Vagina (tissue), 2 donors: ENCODE results near the gene HECTD3. TPM values are rescaled to one million over a fixed set of nuclear protein-coding genes. Genes with fewer than 3 reads are reported as not detected.
"Not testable (repeated sequence)": the region's sequence is repeated elsewhere in the genome, so short reads cannot be mapped to it uniquely, and the experiment has no call there.

Experiments used
- DNase-seq, 2 donors: peaks; one replicate each; pipeline ENCODE4 v3.0.0-alpha.2; 2017; ENCODE audit errors: extremely low spot score in 2 of 2
- H3K27ac ChIP-seq: fragments of 200-600 bp; sonication (generic); one replicate; pipeline ENCODE4 v1.5.1; 2019
- H3K27me3 ChIP-seq: fragments of 200-600 bp; sonication (generic); one replicate; pipeline ENCODE4 v1.5.1; 2019
- H3K36me3 ChIP-seq, 2 donors: fragments of 200-600 bp; sonication (generic); one replicate each; pipeline ENCODE4 v1.5.1; 2017 to 2019
- H3K4me1 ChIP-seq: fragments of 200-600 bp; sonication (generic); one replicate; pipeline ENCODE4 v1.5.1; 2019
- H3K4me3 ChIP-seq, 2 donors: fragments of 200-600 bp; sonication (generic); 1 replicate in 1 of 2; 2 replicates in 1 of 2; pipeline ENCODE4 v1.5.1; 2016 to 2019
- H3K9me3 ChIP-seq: fragments of 200-600 bp; sonication (generic); one replicate; pipeline ENCODE4 v1.5.1; 2019
- POLR2A ChIP-seq, 2 donors: fragments of 450-650 bp; IDR thresholded peaks; one replicate each; pipeline ENCODE4 v1.6.1; 2017; ENCODE audit warnings: antibody characterized with exemption in 2 of 2, mild to moderate bottlenecking in 2 of 2, moderate library complexity in 2 of 2
- POLR2AphosphoS5 ChIP-seq, 2 donors: sonication (generic); formaldehyde crosslinking; IDR thresholded peaks; one replicate each; pipeline ENCODE4 v1.9.0; 2017; ENCODE audit warnings: antibody characterized with exemption in 2 of 2, mild to moderate bottlenecking in 2 of 2, low read depth in 1 of 2; ENCODE audit not compliant: insufficient read depth in 1 of 2
- intact Hi-C: fragments of 100-400 bp; cut with DNase I; formaldehyde crosslinking; loops from one replicate; pipeline ENCODE4 v1.15.1; 2023
- total RNA-seq: library from RNA; depleted of rRNA; stranded (reverse); fragments of >200 nt; gene quantifications from one replicate; pipeline ENCODE4 v1.2.3, GENCODE V29; 2016
- TF ChIP-seq, protein P1 (sequence below), 3 experiments: fragments of 450-650 bp in 2 of 3; fragments of 200-600 bp in 1 of 3; sonication (generic) in 1 of 3; IDR thresholded peaks; one replicate each; pipeline ENCODE4 v1.5.1; 2017 to 2019; ENCODE audit warnings: antibody characterized with exemption in 3 of 3, mild to moderate bottlenecking in 2 of 3, moderate library complexity in 2 of 3

Gene HECTD3
- total RNA-seq, 1 donor from 2014 or later, result 29.7 TPM

DNA sequence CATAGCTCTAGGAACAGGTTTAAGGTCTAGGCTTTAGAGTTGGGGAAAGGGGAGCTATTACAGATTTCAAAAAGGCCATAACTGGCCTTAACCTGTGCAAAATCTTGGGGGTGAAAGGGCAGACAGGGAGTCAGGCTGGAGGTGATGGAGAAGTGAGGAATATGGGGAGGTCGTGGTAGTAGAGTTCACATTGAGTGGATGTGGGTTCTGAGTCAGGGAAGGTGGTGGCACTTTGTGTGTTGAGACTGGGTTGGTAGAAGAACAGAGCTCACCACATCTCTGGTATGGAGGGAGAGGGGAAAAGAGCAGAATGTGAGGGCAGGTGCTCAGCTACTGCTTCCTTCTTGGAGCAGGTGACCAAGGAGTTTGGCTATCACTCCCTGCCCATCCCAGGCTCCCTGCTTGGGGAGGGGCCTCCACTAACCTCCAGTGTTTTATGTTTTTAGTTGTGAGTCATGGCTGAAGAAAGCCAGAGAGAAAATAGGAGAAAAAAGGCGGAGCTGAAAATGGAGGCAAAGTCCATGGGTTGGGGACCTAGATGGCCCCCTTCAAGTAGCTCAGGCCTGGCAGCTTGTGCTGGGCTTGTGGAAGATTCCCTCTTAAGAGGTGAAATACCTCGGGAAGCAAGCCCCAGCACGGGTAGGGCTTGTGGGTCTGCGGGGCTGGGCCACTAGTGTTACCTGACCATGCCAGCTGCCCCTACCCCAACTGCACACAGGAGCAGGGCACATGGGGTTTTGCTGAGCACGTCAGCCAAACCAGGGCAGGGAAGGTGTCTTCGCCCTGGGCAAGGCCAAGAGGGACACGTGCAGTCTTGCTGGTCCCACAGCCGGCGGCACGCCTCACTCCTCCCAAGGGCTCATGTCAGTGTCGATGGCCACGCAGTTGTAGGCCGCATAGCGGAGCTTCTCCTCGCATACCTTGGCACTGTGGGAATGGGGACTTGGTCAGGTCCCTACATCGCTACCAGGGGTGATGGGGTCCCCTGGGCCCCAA is 8.2 kb downstream of the HECTD3 start:
- no peak for TF ChIP-seq POLR2A (IDR thresholded peaks at IDR 0.05)
- TF ChIP-seq, protein P1, sequence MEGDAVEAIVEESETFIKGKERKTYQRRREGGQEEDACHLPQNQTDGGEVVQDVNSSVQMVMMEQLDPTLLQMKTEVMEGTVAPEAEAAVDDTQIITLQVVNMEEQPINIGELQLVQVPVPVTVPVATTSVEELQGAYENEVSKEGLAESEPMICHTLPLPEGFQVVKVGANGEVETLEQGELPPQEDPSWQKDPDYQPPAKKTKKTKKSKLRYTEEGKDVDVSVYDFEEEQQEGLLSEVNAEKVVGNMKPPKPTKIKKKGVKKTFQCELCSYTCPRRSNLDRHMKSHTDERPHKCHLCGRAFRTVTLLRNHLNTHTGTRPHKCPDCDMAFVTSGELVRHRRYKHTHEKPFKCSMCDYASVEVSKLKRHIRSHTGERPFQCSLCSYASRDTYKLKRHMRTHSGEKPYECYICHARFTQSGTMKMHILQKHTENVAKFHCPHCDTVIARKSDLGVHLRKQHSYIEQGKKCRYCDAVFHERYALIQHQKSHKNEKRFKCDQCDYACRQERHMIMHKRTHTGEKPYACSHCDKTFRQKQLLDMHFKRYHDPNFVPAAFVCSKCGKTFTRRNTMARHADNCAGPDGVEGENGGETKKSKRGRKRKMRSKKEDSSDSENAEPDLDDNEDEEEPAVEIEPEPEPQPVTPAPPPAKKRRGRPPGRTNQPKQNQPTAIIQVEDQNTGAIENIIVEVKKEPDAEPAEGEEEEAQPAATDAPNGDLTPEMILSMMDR (IDR thresholded peaks at IDR 0.05), result no peak
- TF ChIP-seq POLR2AphosphoS5 (IDR thresholded peaks at IDR 0.05; ENCODE audit: insufficient read depth in 1 of 2, low read depth in 1 of 2), result no peak
- Histone ChIP-seq H3K27ac (no peak overlapping the region), H3K4me1 (no peaks in the 10 kb centered on the region), H3K9me3 (no peaks in the 10 kb centered on the region), H3K4me3 (no peak overlapping the region), H3K36me3 (peaks cover 0 to 49% of the 10 kb centered on the region in 2 donors), H3K27me3 (no peaks in the 10 kb centered on the region)
- intact Hi-C loops, result loop anchor here (10.0 kb wide), 1 partner anchor 168 kb away; no protein-coding TSS in a partner anchor
- no peak for DNase-seq

GRCh38 chr1:45001576-45001975 is 9.5 kb downstream of the HECTD3 start:
- H3K27ac ChIP-seq, H3K27me3 ChIP-seq, H3K4me3 ChIP-seq, DNase-seq, H3K4me1 ChIP-seq, H3K9me3 ChIP-seq: not testable (repeated sequence)
- peaks cover 0 to 35% of the 10 kb centered on the region in 2 donors for H3K36me3 ChIP-seq
- intact Hi-C loops, result loop anchor here (10.0 kb wide), 1 partner anchor 167 kb away; no protein-coding TSS in a partner anchor

DNA sequence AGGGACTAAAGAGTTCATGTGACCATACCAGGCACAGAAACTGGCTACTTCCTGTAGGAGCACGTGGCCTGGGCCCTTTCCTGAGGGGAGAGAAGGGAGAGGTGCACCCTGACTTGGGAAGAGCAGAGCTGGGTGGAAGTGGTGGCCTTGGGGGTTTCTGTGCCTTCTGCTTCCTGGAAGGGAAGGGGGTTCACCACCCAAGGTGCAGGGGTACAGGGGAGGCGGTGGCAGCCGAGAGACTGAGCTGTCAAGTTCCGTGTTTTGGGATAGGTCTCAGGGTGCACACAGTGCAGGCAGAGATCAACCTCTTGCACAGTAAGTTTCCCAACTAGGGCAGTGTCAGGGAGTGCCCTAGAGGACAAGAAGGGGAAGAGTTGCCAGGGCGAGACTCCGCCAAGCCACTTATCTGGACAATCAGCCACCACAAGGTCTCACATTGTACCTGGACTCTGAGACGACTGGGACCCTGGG is 10.1 kb downstream of the HECTD3 start:
- Histone ChIP-seq H3K27ac (no peak overlapping the region), H3K27me3 (no peaks in the 10 kb centered on the region), H3K4me3 (no peak overlapping the region), H3K36me3 (peaks cover 0 to 30% of the 10 kb centered on the region in 2 donors), H3K4me1 (no peaks in the 10 kb centered on the region), H3K9me3 (no peaks in the 10 kb centered on the region)
- TF ChIP-seq POLR2AphosphoS5 (IDR thresholded peaks at IDR 0.05; ENCODE audit: insufficient read depth in 1 of 2, low read depth in 1 of 2) (no peak), POLR2A (IDR thresholded peaks at IDR 0.05) (no peak)
- TF ChIP-seq, protein P1 (IDR thresholded peaks at IDR 0.05), result no peak
- DNase-seq, result no peak
- intact Hi-C loops, result loop anchor here (10.0 kb wide), 1 partner anchor 166 kb away; no protein-coding TSS in a partner anchor

DNA sequence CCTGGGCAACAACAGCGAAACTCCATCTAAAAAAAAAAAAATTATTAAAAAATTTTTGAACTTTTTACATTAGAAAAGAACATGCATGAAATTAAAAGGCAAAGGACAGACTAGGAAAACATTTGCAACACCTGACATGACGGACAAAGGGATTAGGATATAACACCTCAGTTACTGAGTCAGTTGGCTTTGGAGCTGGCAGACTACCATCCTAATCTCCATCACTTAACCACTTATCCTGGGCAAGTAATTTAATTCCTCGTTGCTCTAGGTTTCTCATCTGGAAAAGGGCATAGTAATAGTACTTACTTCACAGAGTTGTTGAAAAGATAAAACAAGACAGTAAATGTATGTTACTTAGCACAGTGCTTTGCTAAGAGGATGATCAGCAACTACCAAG is 11.9 kb downstream of the HECTD3 start:
- Histone ChIP-seq H3K9me3 (no peaks in the 10 kb centered on the region), H3K36me3 (peaks cover 0 to 12% of the 10 kb centered on the region in 2 donors), H3K27me3 (no peaks in the 10 kb centered on the region), H3K4me1 (no peaks in the 10 kb centered on the region), H3K4me3 (no peak overlapping the region), H3K27ac (no peak overlapping the region)
- TF ChIP-seq, protein P1 (IDR thresholded peaks at IDR 0.05), result no peak
- TF ChIP-seq POLR2A (IDR thresholded peaks at IDR 0.05) (no peak), POLR2AphosphoS5 (IDR thresholded peaks at IDR 0.05; ENCODE audit: insufficient read depth in 1 of 2, low read depth in 1 of 2) (no peak)
- DNase-seq, result no peak
- intact Hi-C loops, result no loop called here

GRCh38 chr1:44995467-44996238 is 15.5 kb downstream of the HECTD3 start:
- no peak for DNase-seq
- Histone ChIP-seq H3K27ac (no peak overlapping the region), H3K36me3 (no peaks in the 10 kb centered on the region), H3K4me3 (no peak overlapping the region), H3K4me1 (no peaks in the 10 kb centered on the region), H3K27me3 (no peaks in the 10 kb centered on the region), H3K9me3 (no peaks in the 10 kb centered on the region)
- intact Hi-C loops, result no loop called here
- no peak for TF ChIP-seq POLR2A (IDR thresholded peaks at IDR 0.05)
